Loucy (cell line): ENCODE measurements around the gene TTK.

Source experiments
- H2AFZ ChIP-seq: fragments of 200-600 bp; sonication (generic); 2 replicates; pipeline ENCODE4 v1.6.0; 2016; ENCODE audit warnings: antibody characterized with exemption, mild to moderate bottlenecking, low read length, moderate library complexity
- H3F3A ChIP-seq: fragments of 200-600 bp; 2 replicates; pipeline ENCODE4 v1.6.0; 2016; ENCODE audit warnings: antibody characterized with exemption, low read depth, mild to moderate bottlenecking
- H3K27me3 ChIP-seq: fragments of 200-600 bp; sonication (generic); 2 replicates; pipeline ENCODE4 v1.6.1; 2014; ENCODE audit warnings: low read length, mild to moderate bottlenecking; ENCODE audit not compliant: insufficient read depth, poor library complexity, severe bottlenecking
- H3K36me3 ChIP-seq: fragments of 200-600 bp; sonication (generic); 2 replicates; pipeline ENCODE4 v1.6.1; 2016; ENCODE audit warnings: low read length; ENCODE audit not compliant: insufficient read depth
- H3K4me1 ChIP-seq: fragments of 200-600 bp; sonication (generic); 2 replicates; pipeline ENCODE4 v1.5.1; 2014; ENCODE audit warnings: low read length, mild to moderate bottlenecking; ENCODE audit not compliant: insufficient read depth, poor library complexity, severe bottlenecking
- H3K4me2 ChIP-seq: fragments of 200-600 bp; sonication (generic); 2 replicates; pipeline ENCODE4 v1.6.0; 2014; ENCODE audit warnings: antibody characterized with exemption, low read length, low read depth, mild to moderate bottlenecking; ENCODE audit not compliant: poor library complexity, severe bottlenecking
- H3K4me3 ChIP-seq: fragments of 200-600 bp; sonication (generic); 2 replicates; pipeline ENCODE4 v1.5.1; 2014; ENCODE audit warnings: low read length, mild to moderate bottlenecking, mixed read lengths; ENCODE audit not compliant: poor library complexity, severe bottlenecking
- H3K79me2 ChIP-seq: fragments of 200-600 bp; sonication (generic); 2 replicates; pipeline ENCODE4 v1.6.1; 2014; ENCODE audit warnings: low read length; ENCODE audit not compliant: insufficient read depth
- H3K9ac ChIP-seq: fragments of 200-600 bp; sonication (generic); 2 replicates; pipeline ENCODE4 v1.6.0; 2014; ENCODE audit warnings: mild to moderate bottlenecking, low read depth, low read length, moderate library complexity; ENCODE audit not compliant: poor library complexity, severe bottlenecking
- H3K9me2 ChIP-seq: fragments of 200-600 bp; sonication (generic); replicated peaks from 2 replicates; pipeline ENCODE4 v1.6.1; 2016; ENCODE audit warnings: low read depth, low read length, mixed read lengths
- H3K9me3 ChIP-seq: fragments of 200-600 bp; sonication (generic); 2 replicates; pipeline ENCODE4 v1.6.1; 2014; ENCODE audit warnings: mild to moderate bottlenecking, antibody characterized with exemption, low read length, low read depth; ENCODE audit not compliant: insufficient read depth
- H4K20me1 ChIP-seq: fragments of 200-600 bp; sonication (generic); 2 replicates; pipeline ENCODE4 v1.6.0; 2014; ENCODE audit warnings: antibody characterized with exemption, low read length, mild to moderate bottlenecking; ENCODE audit not compliant: insufficient read depth, poor library complexity, severe bottlenecking
- CTCF ChIP-seq: fragments of 200-600 bp; sonication (generic); conservative IDR thresholded peaks from 2 replicates; pipeline ENCODE4 v1.5.1; 2014; ENCODE audit warnings: mild to moderate bottlenecking, antibody characterized with exemption, low read length
- EZH2phosphoT487 ChIP-seq: fragments of 200-600 bp; IDR thresholded peaks from 2 replicates; pipeline ENCODE4 v1.6.1; 2018; ENCODE audit warnings: antibody characterized with exemption, mild to moderate bottlenecking, moderate library complexity, borderline replicate concordance

TTK gene

GRCh38 chr6:80005406-80005805 lies 957 bp downstream of the TTK start:
- H3K4me2 ChIP-seq, result peak overlapping the region; percentile 94
- H3K36me3 ChIP-seq, result peaks cover 8% of the 10 kb centered on the region
- H3K27me3 ChIP-seq, result no peaks in the 10 kb centered on the region
- no peak for TF ChIP-seq EZH2phosphoT487
- no peak overlapping the region for H2AFZ ChIP-seq
- H3K9ac ChIP-seq, result peak overlapping the region; percentile 86
- H3K79me2 ChIP-seq, result peaks cover 57% of the 10 kb centered on the region
- no peaks in the 10 kb centered on the region for H3K9me2 ChIP-seq
- peaks cover 48% of the 10 kb centered on the region for H3K4me1 ChIP-seq
- peaks cover 16% of the 10 kb centered on the region for H4K20me1 ChIP-seq
- no peaks in the 10 kb centered on the region for H3K9me3 ChIP-seq
- H3F3A ChIP-seq, result 0 out of 2 replicates have a peak, but pooled peaks cover 3% of the 10 kb centered on the region
- H3K4me3 ChIP-seq, result peak overlapping the region; percentile 91

- Histone ChIP-seq H2AFZ (no peak overlapping the region), H3F3A (0 out of 2 replicates have a peak, but pooled peaks cover 3% of the 10 kb centered on the region), H3K9me2 (no peaks in the 10 kb centered on the region), H3K4me2 (peak overlapping the region; percentile 94), H3K4me1 (peaks cover 48% of the 10 kb centered on the region), H3K9ac (peak overlapping the region; percentile 86), H3K27me3 (no peaks in the 10 kb centered on the region), H3K79me2 (peaks cover 63% of the 10 kb centered on the region), H3K36me3 (peaks cover 15% of the 10 kb centered on the region), H4K20me1 (peaks cover 16% of the 10 kb centered on the region), H3K4me3 (peak overlapping the region; percentile 91), H3K9me3 (no peaks in the 10 kb centered on the region)
- TF ChIP-seq EZH2phosphoT487 (no peak), CTCF (no peak)
Observed at GRCh38 chr6:80006541-80006940, 2.1 kb downstream of the TTK start.

- TF ChIP-seq EZH2phosphoT487 (no peak), CTCF (no peak)
- H3F3A ChIP-seq, result no peaks in the 10 kb centered on the region
- H3K36me3 ChIP-seq, result peaks cover 39% of the 10 kb centered on the region
Observed at GRCh38 chr6:80009531-80009930, 5.1 kb downstream of the TTK start.

GRCh38 chr6:80010288-80010687 lies 5.8 kb downstream of the TTK start:
- Histone ChIP-seq H3K79me2 (peaks cover 74% of the 10 kb centered on the region), H3K4me3 (peak overlapping the region; percentile 91), H2AFZ (no peak overlapping the region), H3K27me3 (no peaks in the 10 kb centered on the region), H4K20me1 (peaks cover 14% of the 10 kb centered on the region), H3K4me1 (peaks cover 39% of the 10 kb centered on the region), H3K36me3 (peaks cover 47% of the 10 kb centered on the region), H3K9me3 (no peaks in the 10 kb centered on the region), H3F3A (no peaks in the 10 kb centered on the region), H3K9me2 (no peaks in the 10 kb centered on the region), H3K4me2 (peak overlapping the region; percentile 94), H3K9ac (no peak overlapping the region)
- TF ChIP-seq EZH2phosphoT487 (no peak), CTCF (peak; percentile 57)

More at GRCh38 chr6:80009531-80009930, 5.1 kb downstream of the TTK start:
- peak overlapping the region; percentile 94 for H3K4me2 ChIP-seq
- peaks cover 74% of the 10 kb centered on the region for H3K79me2 ChIP-seq
- H3K27me3 ChIP-seq, result no peaks in the 10 kb centered on the region
- H3K4me3 ChIP-seq, result peak overlapping the region; percentile 91
- no peaks in the 10 kb centered on the region for H3K9me2 ChIP-seq
- H2AFZ ChIP-seq, result no peak overlapping the region
- H3K4me1 ChIP-seq, result peaks cover 40% of the 10 kb centered on the region
- no peaks in the 10 kb centered on the region for H3K9me3 ChIP-seq
- H3K9ac ChIP-seq, result peak overlapping the region; percentile 33
- H4K20me1 ChIP-seq, result peaks cover 16% of the 10 kb centered on the region
